T-helper 1 cell treated with Interleukin-12 subunit alpha and Interleukin-12 subunit beta and Interleukin-4 antibody, amounts not matched to agents 30 μg/mL and 1 μg/mL, for 36 hours (primary cell): ENCODE data around the gene ATP2B1.

Experiments
- H3K27ac Mint-ChIP-seq: one replicate; pipeline ENCODE4 v1.8.0; 2021; ENCODE audit warnings: mild to moderate bottlenecking, mixed read lengths
- H3K27me3 Mint-ChIP-seq: one replicate; pipeline ENCODE4 v1.8.0; 2021; ENCODE audit warnings: low read depth, mixed read lengths
- H3K36me3 Mint-ChIP-seq: one replicate; pipeline ENCODE4 v1.8.0; 2021; ENCODE audit warnings: low read depth, mixed read lengths
- H3K4me1 Mint-ChIP-seq: one replicate; pipeline ENCODE4 v1.8.0; 2021; ENCODE audit warnings: low read depth, mixed read lengths
- H3K4me3 Mint-ChIP-seq: one replicate; pipeline ENCODE4 v1.8.0; 2021; ENCODE audit warnings: mild to moderate bottlenecking, moderate library complexity, mixed read lengths
- H3K9me3 Mint-ChIP-seq: one replicate; pipeline ENCODE4 v1.8.0; 2021; ENCODE audit warnings: mixed read lengths

The ATP2B1 gene

DNA sequence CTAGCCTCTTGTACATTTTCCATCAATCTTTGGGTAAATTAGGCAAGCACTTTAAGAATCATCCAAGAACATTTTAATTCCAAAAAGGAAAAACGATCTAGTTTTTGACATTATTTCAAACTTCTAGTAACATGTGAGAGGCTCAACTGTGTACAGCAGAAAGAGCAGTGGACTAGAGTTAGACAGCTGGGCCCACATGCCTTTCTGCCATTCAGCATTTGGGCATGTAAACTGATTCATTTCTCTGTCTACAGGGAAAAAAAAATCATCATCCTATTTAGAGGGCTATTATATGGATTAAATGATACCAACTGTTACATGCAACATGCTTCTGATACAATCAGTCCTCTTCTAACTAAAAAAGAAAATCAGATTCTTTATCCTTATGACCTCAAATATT is 17.7 kb downstream of the ATP2B1 start:
- H3K4me3 Mint-ChIP-seq, result no peak overlapping the region
- H3K27ac Mint-ChIP-seq, result no peak overlapping the region
- H3K36me3 Mint-ChIP-seq, result peaks cover 2% of the 10 kb centered on the region
- no peaks in the 10 kb centered on the region for H3K27me3 Mint-ChIP-seq
- H3K4me1 Mint-ChIP-seq, result peaks cover 1% of the 10 kb centered on the region
- H3K9me3 Mint-ChIP-seq, result no peaks in the 10 kb centered on the region

DNA sequence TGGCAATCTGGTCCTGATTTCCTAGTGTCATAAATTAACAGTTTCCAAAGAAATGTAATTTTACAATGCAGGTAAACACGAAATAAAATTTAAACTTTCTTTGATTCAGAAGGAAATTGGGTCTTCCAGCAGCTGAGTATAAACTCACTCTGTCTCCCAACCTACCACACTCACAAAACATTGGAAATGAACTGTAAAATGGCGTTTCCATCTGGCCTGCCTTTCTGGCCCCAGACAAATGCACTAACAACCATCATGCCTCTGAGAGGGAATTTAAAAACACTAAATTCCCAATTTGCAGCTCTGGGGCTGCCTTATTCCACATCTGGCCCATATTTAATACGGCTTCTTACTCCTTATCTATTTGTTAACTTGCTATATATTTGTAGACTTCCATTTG is 19.3 kb downstream of the ATP2B1 start:
- Mint-ChIP-seq H3K4me1 (peaks cover 1% of the 10 kb centered on the region), H3K4me3 (no peak overlapping the region), H3K36me3 (peaks cover 2% of the 10 kb centered on the region), H3K27me3 (no peaks in the 10 kb centered on the region), H3K9me3 (no peaks in the 10 kb centered on the region), H3K27ac (no peak overlapping the region)

DNA sequence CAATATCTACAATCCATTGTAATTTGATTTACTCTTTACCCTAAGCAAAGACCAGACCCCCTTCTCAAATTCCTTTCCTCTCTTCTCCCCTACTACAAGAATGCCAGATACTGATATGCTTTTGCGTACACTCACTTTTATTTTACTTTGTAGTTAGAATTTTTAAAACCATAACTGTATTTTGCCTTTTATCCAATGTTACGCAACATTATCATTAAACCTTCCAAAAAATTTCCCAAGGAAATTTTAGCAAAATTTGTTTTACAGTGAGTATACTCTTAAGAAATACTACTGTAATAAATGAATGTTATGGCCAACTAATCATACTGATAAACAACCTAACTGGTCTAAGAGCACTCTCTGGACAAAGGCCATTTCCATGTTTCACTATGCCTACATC is 22.3 kb downstream of the ATP2B1 start:
- Mint-ChIP-seq H3K4me3 (no peak overlapping the region), H3K9me3 (peaks cover 15% of the 10 kb centered on the region), H3K27ac (no peak overlapping the region), H3K36me3 (peaks cover 5% of the 10 kb centered on the region), H3K27me3 (no peaks in the 10 kb centered on the region), H3K4me1 (no peaks in the 10 kb centered on the region)

GRCh38 chr12:89685363-89685972 is 23.2 kb downstream of the ATP2B1 start:
- Mint-ChIP-seq H3K4me1 (no peaks in the 10 kb centered on the region), H3K4me3 (no peak overlapping the region), H3K9me3 (peaks cover 22% of the 10 kb centered on the region), H3K27ac (no peak overlapping the region), H3K27me3 (no peaks in the 10 kb centered on the region), H3K36me3 (peaks cover 9% of the 10 kb centered on the region)

DNA sequence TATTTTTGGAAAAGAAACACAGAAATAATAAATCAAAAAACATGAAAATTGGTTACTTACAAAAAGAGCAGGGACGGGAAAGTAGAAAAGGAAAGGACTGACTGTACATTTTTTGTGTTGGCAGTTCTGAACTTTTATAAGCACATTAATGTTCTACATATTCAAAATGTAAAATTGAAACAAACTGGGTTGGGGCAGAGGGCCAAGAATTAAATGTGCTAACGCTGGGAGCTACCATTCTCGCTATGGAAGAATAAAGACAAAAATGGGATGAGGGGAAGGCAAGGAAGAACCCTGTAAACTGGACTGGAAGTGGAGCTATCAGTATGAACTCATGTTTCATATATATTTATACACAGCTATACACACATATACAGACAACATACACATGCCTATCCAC is 24.5 kb downstream of the ATP2B1 start:
- Mint-ChIP-seq H3K4me1 (no peaks in the 10 kb centered on the region), H3K27me3 (no peaks in the 10 kb centered on the region), H3K27ac (no peak overlapping the region), H3K36me3 (peaks cover 19% of the 10 kb centered on the region), H3K4me3 (no peak overlapping the region), H3K9me3 (peaks cover 35% of the 10 kb centered on the region)

DNA sequence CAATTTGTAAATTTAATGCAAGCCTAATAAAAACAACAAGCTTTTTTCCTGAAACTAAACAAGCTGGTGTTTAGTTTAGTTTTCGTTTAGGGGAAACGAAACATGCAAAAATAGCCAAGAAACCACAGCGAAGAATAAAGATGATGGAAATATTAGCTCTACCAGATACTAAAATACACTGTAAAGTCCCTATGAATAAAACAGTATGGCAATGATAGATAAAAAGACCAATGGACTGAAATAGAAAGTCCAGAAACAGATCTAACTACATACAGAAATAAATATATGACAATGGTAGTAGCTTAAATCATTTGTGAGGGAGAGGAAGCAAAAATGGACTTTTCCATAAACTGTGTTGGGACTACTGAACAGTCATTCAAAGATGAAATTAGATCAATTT is 26.4 kb downstream of the ATP2B1 start:
- Mint-ChIP-seq H3K4me1 (peaks cover 3% of the 10 kb centered on the region), H3K27me3 (no peaks in the 10 kb centered on the region), H3K27ac (no peak overlapping the region)

DNA sequence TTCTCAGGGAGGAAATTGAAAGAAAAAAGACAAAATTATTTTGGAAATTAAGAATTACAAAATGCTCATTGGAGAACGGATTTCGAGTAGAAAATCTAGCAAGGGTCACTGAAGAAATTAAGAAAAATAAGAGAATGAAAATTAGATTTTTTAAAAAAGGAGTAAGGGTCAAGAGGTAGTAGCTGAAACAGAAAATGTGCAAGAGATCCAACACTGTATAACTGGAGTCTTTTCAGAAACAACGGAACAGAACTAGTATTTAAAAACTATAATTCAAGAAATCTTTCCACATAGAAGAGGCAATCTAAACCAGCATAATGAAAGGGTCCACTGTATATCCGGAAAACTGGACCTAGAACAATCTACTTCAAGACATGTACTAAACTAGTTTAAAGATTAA is 28.2 kb downstream of the ATP2B1 start:
- Mint-ChIP-seq H3K27ac (no peak overlapping the region), H3K36me3 (peaks cover 20% of the 10 kb centered on the region), H3K4me1 (peaks cover 4% of the 10 kb centered on the region), H3K9me3 (peaks cover 36% of the 10 kb centered on the region), H3K4me3 (no peak overlapping the region), H3K27me3 (no peaks in the 10 kb centered on the region)

More for the DNA sequence above, 26.4 kb downstream of the ATP2B1 start:
- Mint-ChIP-seq H3K9me3 (peaks cover 36% of the 10 kb centered on the region), H3K4me3 (no peak overlapping the region), H3K36me3 (peaks cover 20% of the 10 kb centered on the region)

GRCh38 chr12:89679631-89680030 is 29.0 kb downstream of the ATP2B1 start:
- Mint-ChIP-seq H3K4me1 (peaks cover 4% of the 10 kb centered on the region), H3K27ac (no peak overlapping the region), H3K27me3 (no peaks in the 10 kb centered on the region), H3K4me3 (no peak overlapping the region), H3K36me3 (peaks cover 20% of the 10 kb centered on the region), H3K9me3 (peaks cover 36% of the 10 kb centered on the region)

DNA sequence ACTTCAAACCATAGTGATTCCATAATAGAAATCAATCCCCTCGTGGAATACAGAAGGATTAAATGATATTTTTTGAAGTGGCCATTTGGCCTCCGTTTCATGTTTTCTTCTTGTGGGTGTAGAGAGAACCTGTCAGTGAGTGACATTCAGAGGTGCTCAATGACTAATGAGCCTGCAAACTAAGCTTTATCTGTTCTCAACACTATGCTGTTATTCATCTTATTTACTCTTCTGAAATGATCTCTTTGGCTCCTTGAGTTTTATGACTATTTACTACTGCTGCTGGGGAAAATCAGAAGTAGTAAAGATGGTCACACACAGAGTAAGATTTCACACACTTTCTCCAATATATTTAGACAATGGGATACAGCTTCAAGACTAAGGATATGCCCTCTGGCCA is 30.4 kb downstream of the ATP2B1 start:
- H3K9me3 Mint-ChIP-seq, result peaks cover 33% of the 10 kb centered on the region
- no peak overlapping the region for H3K27ac Mint-ChIP-seq
- no peaks in the 10 kb centered on the region for H3K27me3 Mint-ChIP-seq
- peaks cover 20% of the 10 kb centered on the region for H3K36me3 Mint-ChIP-seq
- peaks cover 4% of the 10 kb centered on the region for H3K4me1 Mint-ChIP-seq
- H3K4me3 Mint-ChIP-seq, result no peak overlapping the region

DNA sequence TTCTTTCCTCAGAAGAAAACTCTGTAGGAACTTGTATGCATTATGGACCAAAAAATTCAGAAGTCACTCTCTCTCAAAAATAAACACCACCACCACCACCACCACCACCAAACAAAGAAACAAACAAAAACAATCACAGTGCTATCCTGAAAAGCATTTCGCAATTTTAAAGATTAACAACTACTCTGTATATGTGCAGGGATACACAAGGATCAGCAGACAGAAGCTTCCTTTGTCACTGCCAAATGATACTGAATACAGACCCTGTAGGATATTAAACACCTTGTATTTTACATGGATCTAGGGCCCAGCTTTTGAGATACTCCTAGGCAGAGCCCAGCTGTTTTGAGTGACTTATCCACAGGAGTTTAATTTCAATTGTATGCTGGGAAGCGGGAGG is 31.7 kb downstream of the ATP2B1 start:
- Mint-ChIP-seq H3K27ac (no peak overlapping the region), H3K4me3 (no peak overlapping the region), H3K27me3 (no peaks in the 10 kb centered on the region), H3K4me1 (peaks cover 6% of the 10 kb centered on the region), H3K9me3 (peaks cover 24% of the 10 kb centered on the region), H3K36me3 (peaks cover 19% of the 10 kb centered on the region)

DNA sequence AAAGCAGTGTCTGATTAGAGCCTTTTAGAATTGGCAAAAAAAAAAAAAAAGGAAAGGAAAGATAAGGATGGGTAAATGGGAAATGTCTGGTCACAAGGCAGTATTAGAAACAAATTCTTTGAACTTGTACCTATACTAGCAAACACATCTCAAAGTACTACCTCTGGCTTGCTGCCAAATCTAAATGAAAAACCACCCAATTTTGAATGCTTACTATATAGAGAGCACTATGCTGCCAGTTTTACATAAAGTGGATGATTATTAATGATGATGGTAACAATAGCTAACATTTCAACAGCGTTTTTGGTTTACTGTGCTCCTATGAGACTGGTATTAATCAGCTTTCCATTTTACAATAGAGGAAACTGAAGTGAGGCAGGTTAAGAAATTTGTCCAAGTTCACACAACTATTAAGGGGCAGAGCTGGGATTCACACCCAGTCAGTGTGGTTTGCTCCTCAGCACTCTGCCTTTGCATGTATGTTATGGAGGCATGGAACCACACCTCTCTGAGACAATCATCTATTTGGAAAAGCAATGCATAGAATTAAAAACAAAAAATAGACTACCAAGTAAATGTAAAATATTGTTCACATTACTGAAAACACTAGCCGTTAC is 34.2 kb downstream of the ATP2B1 start:
- H3K4me3 Mint-ChIP-seq, result no peak overlapping the region

GRCh38 chr12:89673603-89674002 is 35.0 kb downstream of the ATP2B1 start:
- Mint-ChIP-seq H3K9me3 (no peaks in the 10 kb centered on the region), H3K36me3 (peaks cover 2% of the 10 kb centered on the region), H3K4me1 (peaks cover 10% of the 10 kb centered on the region), H3K4me3 (no peak overlapping the region), H3K27ac (no peak overlapping the region), H3K27me3 (no peaks in the 10 kb centered on the region)

More for the DNA sequence above, 34.2 kb downstream of the ATP2B1 start:
- Mint-ChIP-seq H3K27me3 (no peaks in the 10 kb centered on the region), H3K27ac (no peak overlapping the region), H3K36me3 (peaks cover 3% of the 10 kb centered on the region), H3K9me3 (peaks cover 3% of the 10 kb centered on the region), H3K4me1 (peaks cover 10% of the 10 kb centered on the region)

GRCh38 chr12:89672589-89672979 is 36.1 kb downstream of the ATP2B1 start:
- no peak overlapping the region for H3K4me3 Mint-ChIP-seq
- no peaks in the 10 kb centered on the region for H3K9me3 Mint-ChIP-seq
- peaks cover 10% of the 10 kb centered on the region for H3K4me1 Mint-ChIP-seq
- H3K27ac Mint-ChIP-seq, result no peak overlapping the region
- peaks cover 2% of the 10 kb centered on the region for H3K36me3 Mint-ChIP-seq
- no peaks in the 10 kb centered on the region for H3K27me3 Mint-ChIP-seq

DNA sequence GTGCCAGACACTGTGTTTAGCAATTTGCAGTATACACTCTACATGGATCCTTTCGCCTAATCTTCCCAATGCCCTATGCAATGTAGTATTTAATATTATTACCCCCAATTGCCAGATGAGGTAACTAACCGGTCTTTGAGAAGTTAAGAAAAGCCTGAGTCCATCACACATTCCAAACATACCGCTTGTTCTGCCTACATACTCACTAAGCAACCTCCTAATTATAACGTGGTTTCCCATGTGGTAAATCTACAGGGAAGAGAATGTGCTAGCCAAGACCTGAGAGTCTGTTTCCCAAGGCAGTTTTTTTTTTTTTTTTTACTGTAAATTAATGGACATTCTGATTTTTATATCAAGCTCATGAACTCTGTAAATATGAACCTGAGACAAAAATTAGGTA is 37.2 kb downstream of the ATP2B1 start:
- Mint-ChIP-seq H3K9me3 (no peaks in the 10 kb centered on the region), H3K4me1 (peaks cover 6% of the 10 kb centered on the region), H3K4me3 (no peak overlapping the region), H3K27me3 (no peaks in the 10 kb centered on the region), H3K27ac (no peak overlapping the region), H3K36me3 (peaks cover 8% of the 10 kb centered on the region)

DNA sequence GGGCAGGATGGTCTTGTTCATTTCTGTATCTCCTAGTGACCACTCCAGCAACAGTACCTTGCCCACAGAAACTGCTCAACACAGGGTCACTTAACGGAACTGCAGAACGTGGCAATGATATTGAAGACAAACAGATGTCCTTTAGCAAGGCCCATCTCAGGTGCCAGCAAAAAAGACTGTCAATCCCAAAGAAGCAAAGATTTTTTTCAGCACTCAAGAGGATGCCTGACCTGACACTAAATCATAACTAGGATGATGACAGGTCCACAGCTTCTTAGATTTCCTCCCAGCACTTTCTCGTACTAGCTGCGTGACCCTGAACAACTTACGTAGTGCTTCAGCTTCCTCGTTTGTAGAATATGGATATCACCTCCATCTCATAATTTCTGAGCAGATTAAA is 39.4 kb downstream of the ATP2B1 start:
- Mint-ChIP-seq H3K27me3 (no peaks in the 10 kb centered on the region), H3K4me1 (peaks cover 6% of the 10 kb centered on the region), H3K27ac (no peak overlapping the region), H3K9me3 (no peaks in the 10 kb centered on the region), H3K4me3 (no peak overlapping the region), H3K36me3 (peaks cover 8% of the 10 kb centered on the region)
